ENCODE results near the gene ATP23.
A peak's percentile ranks its signal among the peaks of the same experiment; 100 is the strongest.

The ATP23 gene

GRCh38 chr12:57941165-57941894 lies at the start of gene ATP23:
ATP23 (plus strand) TSS chr12:57941567; CDS start chr12:57941702, 135 bp downstream.
- DNase-seq: peak; percentile 88

GRCh38 chr12:57892232-57892972 lies 49.0 kb upstream of the ATP23 start:
- no peak for DNase-seq

- no peak for DNase-seq
Observed at GRCh38 chr12:57893431-57894353, 47.7 kb upstream of the ATP23 start.

GRCh38 chr12:57894399-57895292 lies 46.7 kb upstream of the ATP23 start:
- no peak for DNase-seq

- no peak for DNase-seq
Observed at GRCh38 chr12:57895389-57896114, 45.8 kb upstream of the ATP23 start.

- no peak for DNase-seq
Observed at GRCh38 chr12:57896115-57896433, 45.3 kb upstream of the ATP23 start.

- DNase-seq: no peak
Observed at GRCh38 chr12:57896434-57897201, 44.7 kb upstream of the ATP23 start.

- no peak for DNase-seq
Observed at GRCh38 chr12:57897286-57897974, 43.9 kb upstream of the ATP23 start.

GRCh38 chr12:57898308-57898970 lies 42.9 kb upstream of the ATP23 start:
- DNase-seq: no peak

- DNase-seq: no peak
Observed at GRCh38 chr12:57899010-57899662, 42.2 kb upstream of the ATP23 start.

- DNase-seq: no peak
Observed at GRCh38 chr12:57902478-57902969, 38.8 kb upstream of the ATP23 start.

GRCh38 chr12:57904426-57904825 lies 36.9 kb upstream of the ATP23 start:
- DNase-seq: no peak

- DNase-seq: peak; percentile 84
Observed at GRCh38 chr12:57904848-57905811, 36.2 kb upstream of the ATP23 start.

GRCh38 chr12:57905812-57906475 lies 35.4 kb upstream of the ATP23 start:
- no peak for DNase-seq

GRCh38 chr12:57906821-57907220 lies 34.5 kb upstream of the ATP23 start:
- no peak for DNase-seq

- no peak for DNase-seq
Observed at GRCh38 chr12:57907281-57907680, 34.1 kb upstream of the ATP23 start.

GRCh38 chr12:57908511-57908910 lies 32.9 kb upstream of the ATP23 start:
- DNase-seq: no peak
